Breast epithelium (tissue), 4 donors: ENCODE measurements around the gene GNA12. TPM values are rescaled to one million over a fixed set of nuclear protein-coding genes. Genes with fewer than 3 reads are reported as not detected.

Experiments
- DNase-seq, 2 donors: peaks; one replicate each; pipeline ENCODE4 v3.0.0-alpha.2; 2019; ENCODE audit warnings: low spot score in 2 of 2
- H3K27ac ChIP-seq, 2 donors: fragments of 200-600 bp; sonication (generic) in 1 of 2; one replicate each; pipeline ENCODE4 v1.5.1; 2016 to 2019; ENCODE audit warnings: mild to moderate bottlenecking in 1 of 2
- H3K27me3 ChIP-seq, 2 donors: fragments of 200-600 bp; sonication (generic) in 1 of 2; one replicate each; pipeline versions ENCODE4 v1.5.1 to v1.6.0; 2017 to 2019; ENCODE audit warnings: control low read depth in 1 of 2, mild to moderate bottlenecking in 1 of 2
- H3K36me3 ChIP-seq: fragments of 200-600 bp; one replicate; pipeline ENCODE4 v1.5.1; 2019
- H3K4me1 ChIP-seq, 2 donors: fragments of 200-600 bp; sonication (generic); one replicate each; pipeline ENCODE4 v1.5.1; 2016 to 2019; ENCODE audit warnings: control low read depth in 1 of 2
- H3K4me3 ChIP-seq, 3 donors: fragments of 200-600 bp; sonication (generic); 1 replicate in 2 of 3; 2 replicates in 1 of 3; pipeline ENCODE4 v1.5.1; 2016 to 2019; ENCODE audit warnings: mild to moderate bottlenecking in 3 of 3, moderate library complexity in 2 of 3
- H3K9me3 ChIP-seq, 2 donors: fragments of 200-600 bp; sonication (generic) in 1 of 2; one replicate each; pipeline ENCODE4 v1.5.1; 2016 to 2019; ENCODE audit warnings: control low read depth in 1 of 2
- CTCF ChIP-seq, 3 donors: fragments of 450-650 bp; IDR thresholded peaks; one replicate each; pipeline ENCODE4 v1.5.1; 2016 to 2017; ENCODE audit warnings: antibody characterized with exemption in 3 of 3, mild to moderate bottlenecking in 3 of 3, moderate library complexity in 3 of 3
- POLR2A ChIP-seq: fragments of 450-650 bp; IDR thresholded peaks from one replicate; pipeline ENCODE4 v1.6.1; 2016; ENCODE audit warnings: antibody characterized with exemption, mild to moderate bottlenecking, moderate library complexity
- POLR2AphosphoS5 ChIP-seq, 3 donors: sonication (generic); formaldehyde crosslinking; IDR thresholded peaks; one replicate each; pipeline ENCODE4 v1.6.1; 2017; ENCODE audit warnings: antibody characterized with exemption in 3 of 3
- intact Hi-C: fragments of 100-400 bp; cut with DNase I; formaldehyde crosslinking; loops from one replicate; pipeline ENCODE4 v1.15.1; 2023; ENCODE audit warnings: low total_unique reads
- total RNA-seq, 3 donors: library from RNA; depleted of rRNA; stranded (reverse); fragments of >200 nt; gene quantifications; one replicate each; pipeline ENCODE4 v1.1.0, GENCODE V29; 2016

The GNA12 gene
- total RNA-seq, 3 donors from 2014 or later = 11.3 to 31.4 (median 24.9) TPM

GRCh38 chr7:2732388-2732787 lies 111.7 kb downstream of the GNA12 start:
- intact Hi-C loops = no loop called here
- Histone ChIP-seq H3K36me3 (no peaks in the 10 kb centered on the region), H3K9me3 (no peaks in the 10 kb centered on the region), H3K4me1 (no peaks in the 10 kb centered on the region), H3K27ac (no peak overlapping the region), H3K4me3 (no peak overlapping the region), H3K27me3 (no peaks in the 10 kb centered on the region)
- no peak for DNase-seq
- TF ChIP-seq POLR2AphosphoS5 (IDR thresholded peaks at IDR 0.05) (no peak), CTCF (IDR thresholded peaks at IDR 0.05) (no peak), POLR2A (no peak)

GRCh38 chr7:2730846-2731770 lies 113.0 kb downstream of the GNA12 start:
- no peak for DNase-seq
- no peak for TF ChIP-seq POLR2A
- TF ChIP-seq CTCF (IDR thresholded peaks at IDR 0.05) = no peak
- TF ChIP-seq POLR2AphosphoS5 (IDR thresholded peaks at IDR 0.05) = no peak
- no peaks in the 10 kb centered on the region for H3K9me3 ChIP-seq
- H3K27me3 ChIP-seq = no peaks in the 10 kb centered on the region
- no peaks in the 10 kb centered on the region for H3K4me1 ChIP-seq
- intact Hi-C loops = no loop called here
- no peak overlapping the region for H3K27ac ChIP-seq
- H3K36me3 ChIP-seq = no peaks in the 10 kb centered on the region
- H3K4me3 ChIP-seq = no peak overlapping the region

- DNase-seq = no peak
- intact Hi-C loops = no loop called here
- H3K36me3 ChIP-seq = no peaks in the 10 kb centered on the region
- H3K9me3 ChIP-seq = no peaks in the 10 kb centered on the region
- TF ChIP-seq POLR2A = no peak
- no peak for TF ChIP-seq POLR2AphosphoS5 (IDR thresholded peaks at IDR 0.05)
- TF ChIP-seq CTCF (IDR thresholded peaks at IDR 0.05) = no peak
- H3K27me3 ChIP-seq = no peaks in the 10 kb centered on the region
- no peak overlapping the region for H3K27ac ChIP-seq
- no peaks in the 10 kb centered on the region for H3K4me1 ChIP-seq
- no peak overlapping the region for H3K4me3 ChIP-seq
These were observed 114.0 kb downstream of the GNA12 start for GRCh38 chr7:2729893-2730716.

- Histone ChIP-seq H3K4me3 (no peak overlapping the region), H3K36me3 (no peaks in the 10 kb centered on the region), H3K4me1 (no peaks in the 10 kb centered on the region), H3K27me3 (no peaks in the 10 kb centered on the region), H3K27ac (peak overlapping the region in 1 of 2 donors; percentile 26), H3K9me3 (no peaks in the 10 kb centered on the region)
- intact Hi-C loops = no loop called here
- no peak for TF ChIP-seq POLR2A
- TF ChIP-seq POLR2AphosphoS5 (IDR thresholded peaks at IDR 0.05) = no peak
- no peak for TF ChIP-seq CTCF (IDR thresholded peaks at IDR 0.05)
- DNase-seq = no peak
These were observed 114.8 kb downstream of the GNA12 start for GRCh38 chr7:2729031-2729892.
